NCI-H146 treated with DMSO at 0.1 percent for 48 hours (cell line): ENCODE results near the gene CGB3.
"Not testable (repeated sequence)": the region's sequence is repeated elsewhere in the genome, so short reads cannot be mapped to it uniquely, and the experiment has no call there.

Experiments
- DNase-seq: peaks from one replicate; lab custom pipeline; 2025; ENCODE audit not compliant: unreplicated experiment; lab: John Stamatoyannopoulos, UW

CGB3 gene

GRCh38 chr19:49024233-49024632, at the start of gene CGB3:
CGB3 (minus strand) TSS chr19:49024333; CDS start chr19:49023971, 362 bp downstream.
- DNase-seq: not testable (repeated sequence)

GRCh38 chr19:49071860-49072547, 47.9 kb upstream of the CGB3 start:
- no peak for DNase-seq

GRCh38 chr19:49070416-49070815, 46.3 kb upstream of the CGB3 start:
- no peak for DNase-seq

- DNase-seq: no peak
These were observed 44.9 kb upstream of the CGB3 start for GRCh38 chr19:49069026-49069425.

GRCh38 chr19:49067554-49067953, 43.4 kb upstream of the CGB3 start:
- no peak for DNase-seq

GRCh38 chr19:49065905-49066512, 41.9 kb upstream of the CGB3 start:
- no peak for DNase-seq

- DNase-seq: no peak
These were observed 40.9 kb upstream of the CGB3 start, which contains the start of gene NTF4 for GRCh38 chr19:49064768-49065611. NTF4 (minus strand) TSS chr19:49064818; CDS start chr19:49061997, 2,821 bp downstream.

GRCh38 chr19:49064029-49064629, 40.0 kb upstream of the CGB3 start:
- no peak for DNase-seq

- no peak for DNase-seq
These were observed 37.3 kb upstream of the CGB3 start for GRCh38 chr19:49061445-49061844.

GRCh38 chr19:49061000-49061399, 36.9 kb upstream of the CGB3 start:
- DNase-seq: no peak

- no peak for DNase-seq
These were observed 34.9 kb upstream of the CGB3 start for GRCh38 chr19:49059053-49059452.

GRCh38 chr19:49058562-49058961, 34.4 kb upstream of the CGB3 start:
- DNase-seq: no peak

- peak; percentile 43 for DNase-seq
These were observed 33.6 kb upstream of the CGB3 start, which contains the start of gene CGB7 for GRCh38 chr19:49057636-49058234. CGB7 (minus strand) TSS chr19:49057749; CDS start chr19:49055375, 2,374 bp downstream.

- not testable (repeated sequence) for DNase-seq
These were observed 32.9 kb upstream of the CGB3 start for GRCh38 chr19:49056902-49057596.

- peak; percentile 43 for DNase-seq
These were observed 32.2 kb upstream of the CGB3 start for GRCh38 chr19:49056101-49056901.

- not testable (repeated sequence) for DNase-seq
These were observed 26.4 kb upstream of the CGB3 start for GRCh38 chr19:49050376-49051033.

- not testable (repeated sequence) for DNase-seq
These were observed 25.7 kb upstream of the CGB3 start for GRCh38 chr19:49049834-49050233.

- DNase-seq: not testable (repeated sequence)
These were observed 24.9 kb upstream of the CGB3 start, which contains the start of gene CGB8 for GRCh38 chr19:49049011-49049410. CGB8 (minus strand) TSS chr19:49049111; CDS start chr19:49048739, 372 bp downstream.

GRCh38 chr19:49043548-49043947, 19.4 kb upstream of the CGB3 start, which contains the start of gene CGB5:
CGB5 (plus strand) TSS chr19:49043848; CDS start chr19:49044210, 362 bp downstream.
- not testable (repeated sequence) for DNase-seq
